NCI-H1436 (cell line): ENCODE measurements around the gene LMAN2.
"Not testable (repeated sequence)": the region's sequence is repeated elsewhere in the genome, so short reads cannot be mapped to it uniquely, and the experiment has no call there.

Source experiments
- DNase-seq: peaks from one replicate; lab custom pipeline; 2025; lab: John Stamatoyannopoulos, UW

LMAN2 gene

GRCh38 chr5:177306674-177307543, 44.6 kb downstream of the LMAN2 start:
- no peak for DNase-seq

DNA sequence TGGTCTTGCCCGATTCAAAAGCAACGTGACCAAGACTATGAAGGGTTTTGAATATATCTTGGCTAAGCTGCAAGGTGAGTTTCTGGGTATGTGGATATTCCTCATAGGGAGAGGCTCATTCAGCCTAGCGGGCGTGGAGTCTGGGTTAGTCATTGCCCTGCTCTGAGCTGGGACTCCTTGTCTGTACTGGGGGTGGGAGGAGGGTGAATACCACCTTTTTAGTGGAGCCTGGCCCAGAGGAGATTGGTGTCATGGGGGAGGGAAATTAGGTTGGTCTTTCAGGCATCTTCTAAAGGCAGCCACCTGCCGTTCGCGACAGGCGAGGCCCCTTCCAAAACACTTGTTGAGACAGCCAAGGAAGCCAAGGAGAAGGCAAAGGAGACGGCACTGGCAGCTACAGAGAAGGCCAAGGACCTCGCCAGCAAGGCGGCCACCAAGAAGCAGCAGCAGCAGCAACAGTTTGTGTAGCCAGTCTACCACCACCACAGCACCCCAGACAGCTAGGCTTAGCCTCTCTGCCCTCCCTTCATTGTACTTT, 45.3 kb downstream of the LMAN2 start:
- not testable (repeated sequence) for DNase-seq

DNA sequence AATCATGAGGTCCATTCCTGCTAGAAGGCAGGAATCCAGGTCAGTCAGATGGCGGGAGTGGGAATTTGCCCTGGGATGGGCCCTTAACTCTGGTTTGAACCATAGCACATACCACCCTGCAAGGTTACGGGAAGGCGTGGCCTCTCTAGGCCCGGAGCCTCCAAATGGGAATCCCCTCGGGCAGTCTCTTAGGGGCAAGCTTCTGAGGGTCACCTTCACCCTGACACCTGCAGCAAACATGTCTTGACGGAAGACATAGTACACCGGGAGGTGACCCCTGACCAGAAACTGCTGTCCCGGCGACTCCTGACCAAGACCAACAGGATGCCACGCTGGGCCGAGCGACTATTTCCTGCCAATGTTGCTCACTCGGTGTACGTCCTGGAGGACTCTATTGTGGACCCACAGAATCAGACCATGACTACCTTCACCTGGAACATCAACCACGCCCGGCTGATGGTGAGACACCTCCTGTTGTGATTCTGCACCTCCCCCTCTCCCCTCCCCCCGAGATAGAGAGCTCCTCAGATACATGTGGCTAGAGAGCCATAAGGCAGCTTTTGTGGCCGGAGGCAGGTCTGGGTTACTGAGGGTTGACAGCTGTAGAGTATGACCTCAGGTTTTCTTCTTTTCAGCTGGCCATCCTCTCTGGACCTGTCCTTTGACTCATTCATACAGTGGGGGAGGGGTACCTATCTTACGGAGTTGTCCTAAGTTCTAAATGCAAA, 46.9 kb downstream of the LMAN2 start:
- no peak for DNase-seq

GRCh38 chr5:177303925-177304391, 47.5 kb downstream of the LMAN2 start:
- DNase-seq, result no peak

GRCh38 chr5:177303121-177303924, 48.1 kb downstream of the LMAN2 start, which contains the start of the genes PRELID1 and RAB24:
Gene PRELID1, plus strand, starts transcription at chr5:177303799. Its CDS starts 187 bp downstream, at chr5:177303986.
Gene RAB24, minus strand, starts transcription at chr5:177303719. Its CDS starts 431 bp downstream, at chr5:177303288.
- DNase-seq, result peak; percentile 62

DNA sequence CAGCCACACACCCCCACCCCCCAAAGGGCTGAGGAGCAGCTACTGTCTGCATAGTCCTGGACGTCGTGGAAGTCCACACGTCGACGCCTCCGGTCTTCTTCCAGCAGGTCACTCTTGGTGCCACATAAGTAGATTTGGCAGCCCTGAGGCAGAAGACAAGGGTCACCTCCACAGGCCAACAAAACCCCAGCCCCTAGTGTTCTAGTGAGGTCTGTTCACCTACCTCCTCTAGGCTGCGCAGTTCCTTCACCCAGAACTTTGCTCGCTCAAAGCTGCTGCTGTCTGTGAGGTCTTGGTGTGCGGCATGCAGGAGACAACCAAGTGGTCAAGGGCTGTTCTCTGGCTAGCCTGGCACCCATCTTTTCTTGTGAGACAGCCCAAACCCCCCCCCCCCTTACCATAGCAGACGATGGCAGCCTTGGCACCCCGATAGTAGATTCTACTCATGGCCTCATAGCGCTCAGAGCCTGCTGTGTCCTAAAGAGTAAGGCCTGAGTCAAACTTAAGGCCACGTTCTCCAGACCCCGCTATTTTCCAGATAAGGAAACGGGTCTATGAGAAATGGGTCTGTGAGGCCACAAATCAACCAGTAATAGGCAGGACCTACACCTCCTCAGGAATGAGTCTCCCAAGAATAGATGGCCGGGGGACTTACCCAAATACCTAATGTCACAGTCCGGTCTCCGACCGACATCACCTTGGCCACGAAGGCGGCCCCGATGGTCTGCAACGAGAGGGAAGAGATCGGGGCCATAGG, 48.9 kb downstream of the LMAN2 start:
- no peak for DNase-seq

- DNase-seq, result no peak
Measured at GRCh38 chr5:177301503-177302165, 49.8 kb downstream of the LMAN2 start.

DNA sequence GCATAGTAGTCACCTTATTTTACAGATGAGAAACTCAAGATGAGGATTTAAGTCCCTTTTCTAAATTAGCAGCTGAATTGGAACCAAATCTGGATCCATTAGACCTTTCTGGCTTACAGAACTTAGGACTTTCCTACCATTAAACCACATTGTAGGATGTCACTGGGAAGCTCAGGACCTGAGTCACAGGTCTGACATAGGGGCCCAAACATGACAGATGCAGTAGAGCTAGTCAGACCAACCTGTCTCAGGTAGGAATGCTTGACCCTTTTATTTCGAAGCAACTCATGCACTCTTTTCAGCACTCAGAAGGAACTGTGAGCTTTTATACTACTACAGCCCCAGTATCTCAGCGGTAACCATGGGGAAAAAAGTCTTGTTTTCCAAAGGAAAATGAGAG, 50.5 kb downstream of the LMAN2 start:
- DNase-seq, result no peak

- DNase-seq, result no peak
Measured at GRCh38 chr5:177300236-177300880, 51.1 kb downstream of the LMAN2 start.

DNA sequence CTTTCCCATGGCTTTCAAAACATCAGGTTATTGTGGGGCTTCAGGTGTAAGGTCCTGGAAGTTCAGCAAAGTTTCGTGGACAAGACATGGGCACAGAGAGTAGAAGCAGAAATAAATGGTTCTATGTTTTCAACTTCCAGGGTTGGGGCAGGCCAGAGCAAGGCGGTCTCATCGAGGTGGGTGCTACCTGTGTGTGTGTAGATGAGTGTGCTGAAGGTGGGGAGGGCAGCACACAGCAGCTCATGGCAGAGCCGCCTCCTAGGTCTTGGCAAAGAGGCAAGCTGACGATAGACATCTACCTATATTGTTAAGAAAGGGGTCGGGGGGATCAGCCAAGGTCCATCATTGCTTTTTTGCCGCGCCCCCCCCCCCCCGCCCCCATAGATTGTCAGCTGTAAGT, 51.8 kb downstream of the LMAN2 start:
- no peak for DNase-seq

- no peak for DNase-seq
Measured at GRCh38 chr5:177297922-177298321, 53.5 kb downstream of the LMAN2 start.

GRCh38 chr5:177296581-177296980, 54.9 kb downstream of the LMAN2 start:
- DNase-seq, result no peak

GRCh38 chr5:177295924-177296323, 55.5 kb downstream of the LMAN2 start:
- no peak for DNase-seq

DNA sequence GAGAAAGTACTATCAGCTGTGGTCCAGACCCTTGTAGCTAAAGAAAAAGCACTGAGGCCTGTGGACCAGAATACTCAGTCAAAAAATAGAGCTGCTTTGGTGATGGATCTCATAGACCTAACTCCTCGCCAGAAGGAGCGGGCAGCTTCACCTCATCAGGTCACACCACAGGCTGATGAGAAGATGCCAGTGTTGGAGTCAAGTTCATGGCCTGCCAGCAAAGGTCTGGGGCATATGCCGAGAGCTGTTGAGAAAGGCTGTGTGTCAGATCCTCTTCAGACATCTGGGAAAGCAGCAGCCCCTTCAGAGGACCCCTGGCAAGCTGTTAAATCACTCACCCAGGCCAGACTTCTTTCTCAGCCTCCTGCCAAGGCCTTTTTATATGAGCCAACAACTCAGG, 56.8 kb downstream of the LMAN2 start:
- DNase-seq, result no peak

GRCh38 chr5:177293819-177294581, 57.5 kb downstream of the LMAN2 start:
- no peak for DNase-seq

GRCh38 chr5:177291735-177292134, 59.7 kb downstream of the LMAN2 start:
- no peak for DNase-seq

DNA sequence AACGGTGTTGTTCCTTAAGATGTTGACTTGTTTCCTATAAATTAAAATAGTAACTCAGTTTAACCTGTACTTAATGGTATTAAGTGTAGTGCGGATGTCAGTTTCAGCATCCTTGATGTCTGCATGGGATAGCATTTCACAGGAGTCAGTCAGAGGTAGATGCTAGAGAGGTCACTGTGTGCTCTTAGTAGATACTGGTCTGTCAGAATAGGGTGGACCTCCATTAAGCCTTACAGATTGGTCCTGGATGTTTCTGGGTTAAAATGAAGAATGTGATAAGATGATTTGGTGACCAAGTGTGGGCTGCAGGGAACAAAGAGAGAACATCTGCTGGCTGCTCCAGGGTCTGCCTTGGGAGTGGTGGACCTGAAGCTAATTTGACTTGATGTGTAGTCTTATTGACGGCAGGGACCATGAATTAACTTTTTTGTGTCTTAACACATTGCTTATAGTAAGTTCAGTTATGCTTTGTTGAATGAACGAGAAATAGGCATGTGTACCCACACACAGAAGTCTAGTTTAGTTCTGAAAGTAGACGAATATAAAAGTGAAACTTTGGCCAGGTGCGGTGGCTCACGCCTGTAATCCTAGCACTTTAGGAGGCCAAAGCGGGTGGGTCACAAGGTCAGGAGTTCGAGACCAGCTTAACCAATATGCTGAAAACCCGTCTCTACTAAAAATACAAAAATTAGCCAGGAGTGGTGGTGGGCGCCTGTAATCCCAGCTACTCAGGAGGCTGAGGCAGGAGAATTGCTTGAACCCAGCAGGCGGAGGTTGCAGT, 60.5 kb downstream of the LMAN2 start:
- no peak for DNase-seq

GRCh38 chr5:177288191-177288590, 63.3 kb downstream of the LMAN2 start:
- DNase-seq, result no peak
